Inflammatory macrophage treated with lipopolysaccharide for 1 hour (primary cell): Measurements from ENCODE around the gene STOX1.
"Not testable (repeated sequence)": the region's sequence is repeated elsewhere in the genome, so short reads cannot be mapped to it uniquely, and the experiment has no call there.

Source experiments
- DNase-seq, 2 donors: peaks; one replicate each; pipeline ENCODE4 v3.0.0-alpha.2; 2020 to 2022

STOX1 gene

GRCh38 chr10:68829521-68829920, 2.2 kb downstream of the STOX1 start:
- no peak for DNase-seq

- no peak for DNase-seq
These were observed 2.6 kb downstream of the STOX1 start for GRCh38 chr10:68829952-68830351.

GRCh38 chr10:68831961-68832455, 4.7 kb downstream of the STOX1 start:
- DNase-seq = no peak

GRCh38 chr10:68832601-68833000, 5.3 kb downstream of the STOX1 start:
- DNase-seq = no peak

GRCh38 chr10:68837626-68838322, 10.4 kb downstream of the STOX1 start:
- DNase-seq = no peak

- DNase-seq = not testable (repeated sequence)
These were observed 13.3 kb downstream of the STOX1 start for GRCh38 chr10:68840650-68841049.

- DNase-seq = no peak
These were observed 20.9 kb downstream of the STOX1 start for GRCh38 chr10:68848281-68848680.

GRCh38 chr10:68848806-68849205, 21.5 kb downstream of the STOX1 start:
- no peak for DNase-seq

- DNase-seq = no peak
These were observed 29.0 kb downstream of the STOX1 start for GRCh38 chr10:68856352-68856751.

- no peak for DNase-seq
These were observed 29.7 kb downstream of the STOX1 start for GRCh38 chr10:68857005-68857404.

- DNase-seq = no peak
These were observed 33.9 kb downstream of the STOX1 start for GRCh38 chr10:68861253-68861652.

GRCh38 chr10:68864611-68865010, 37.3 kb downstream of the STOX1 start:
- no peak for DNase-seq

GRCh38 chr10:68868173-68868572, 40.8 kb downstream of the STOX1 start:
- not testable (repeated sequence) for DNase-seq

GRCh38 chr10:68869623-68870022, 42.3 kb downstream of the STOX1 start:
- no peak for DNase-seq

- DNase-seq = no peak
These were observed 42.7 kb downstream of the STOX1 start for GRCh38 chr10:68870061-68870460.

- no peak for DNase-seq
These were observed 43.3 kb downstream of the STOX1 start for GRCh38 chr10:68870545-68871104.

GRCh38 chr10:68871105-68871711, 43.9 kb downstream of the STOX1 start:
- DNase-seq = no peak

GRCh38 chr10:68871731-68872342, 44.5 kb downstream of the STOX1 start:
- DNase-seq = no peak

GRCh38 chr10:68876246-68877138, 49.2 kb downstream of the STOX1 start:
- no peak for DNase-seq

- DNase-seq = no peak
These were observed 50.3 kb downstream of the STOX1 start for GRCh38 chr10:68877482-68878110.

- DNase-seq = no peak
These were observed 51.2 kb downstream of the STOX1 start for GRCh38 chr10:68878496-68878895.

- no peak for DNase-seq
These were observed 52.3 kb downstream of the STOX1 start for GRCh38 chr10:68879628-68880027.
